K562 (cell line): Measurements from ENCODE around the gene COL4A6. TPM values are rescaled to one million over a fixed set of nuclear protein-coding genes. Genes with fewer than 3 reads are reported as not detected.
A peak's percentile ranks its signal among the peaks of the same experiment; 100 is the strongest.

Experiments
- ATAC-seq: fragments of 200-7000 bp; cut with Tn5 transposase; 3 replicates; pipeline ENCODE4 v1.9.1; 2020; ENCODE audit warnings: moderate library complexity
- Bru-seq: library from RNA; stranded (reverse); fragments of 400-500 nt; gene quantifications from one replicate; lab custom pipeline; 2021; lab: Mats Ljungman, UMichigan
- BruChase-seq, 2 experiments: library from RNA; stranded (reverse); fragments of 400-500 nt; gene quantifications; one replicate each; lab custom pipeline; 2021; lab: Mats Ljungman, UMichigan
- BruUV-seq: library from RNA; stranded (reverse); fragments of 400-500 nt; replicated peaks from 2 replicates; lab custom pipeline; 2021; lab: Mats Ljungman, UMichigan
- CTCF ChIA-PET: fragments of 300-600 bp; formaldehyde crosslinking; extraction: SDS; loops from one replicate; lab custom pipeline; 2021; ENCODE audit warnings: low intra/inter-chr PET ratio; lab: Yijun Ruan, JAX
- POLR2A ChIA-PET: fragments of 300-600, 350-650 bp; sonication (Branson Sonifier 250); formaldehyde crosslinking; extraction: SDS; loops from one replicate; lab custom pipeline; 2021; ENCODE audit warnings: antibody characterized with exemption, inconsistent platforms; lab: Yijun Ruan, JAX
- DNase-seq, 4 experiments: peaks; one replicate each; pipeline versions ENCODE4 v3.0.0 to v3.0.0-alpha.2; 2011 to 2018; ENCODE audit warnings: low spot score in 3 of 4, mixed read lengths in 3 of 4; ENCODE audit errors: extremely low read depth in 1 of 4
- FAIRE-seq: peaks from 2 replicates; lab custom pipeline; 2011; peaks lifted over from hg19 to GRCh38; lab: Jason Lieb, UNC
- H2AFZ ChIP-seq: 2 replicates; pipeline ENCODE4 v1.6.0; 2011; ENCODE audit warnings: low read depth, low read length, control low read depth, inconsistent platforms
- H3K27ac ChIP-seq: fragments of 200-600 bp; 3 replicates; pipeline ENCODE4 v1.8.0; 2011; ENCODE audit warnings: low read depth, mild to moderate bottlenecking, control low read depth, inconsistent platforms, low read length, moderate library complexity, mixed read lengths; ENCODE audit errors: extremely low read depth
- H3K27me3 ChIP-seq, 2 experiments: fragments of 300-600 bp in 1 of 2; 2 replicates in 1 of 2; 3 replicates in 1 of 2; pipeline versions ENCODE4 v1.6.0 to v1.8.0; 2011; ENCODE audit warnings: inconsistent platforms in 2 of 2, low read length in 2 of 2, mild to moderate bottlenecking in 1 of 2, mixed read lengths in 1 of 2, moderate library complexity in 1 of 2; ENCODE audit not compliant: control insufficient read depth in 2 of 2, insufficient read depth in 2 of 2
- H3K36me3 ChIP-seq: fragments of 300-600 bp; 3 replicates; pipeline ENCODE4 v1.8.0; 2011; ENCODE audit warnings: mild to moderate bottlenecking, low read length, inconsistent platforms; ENCODE audit not compliant: control insufficient read depth, insufficient read depth
- H3K4me1 ChIP-seq, 2 experiments: fragments of 200-600 bp in 1 of 2; replicated peaks in 1 of 2; 2 replicates in 1 of 2; 3 replicates in 1 of 2; pipeline versions ENCODE4 v1.5.1 to v1.8.0; 2011; ENCODE audit warnings: inconsistent platforms in 2 of 2, low read length in 2 of 2, mild to moderate bottlenecking in 1 of 2, mixed read lengths in 1 of 2, moderate library complexity in 1 of 2; ENCODE audit not compliant: control insufficient read depth in 2 of 2, insufficient read depth in 2 of 2
- H3K4me2 ChIP-seq: 2 replicates; pipeline ENCODE4 v1.6.1; 2011; ENCODE audit warnings: low read length, control low read depth, inconsistent platforms, mixed read lengths; ENCODE audit not compliant: insufficient read depth
- H3K4me3 ChIP-seq: fragments of 200-600 bp; sonication (generic), shearing (Covaris generic); 2 replicates; pipeline ENCODE4 v1.5.1; 2016; ENCODE audit warnings: control low read depth, inconsistent platforms
- H3K79me2 ChIP-seq: fragments of 200-600 bp; 3 replicates; pipeline ENCODE4 v1.8.0; 2011; ENCODE audit warnings: low read length, inconsistent platforms; ENCODE audit not compliant: control insufficient read depth, insufficient read depth
- H3K9ac ChIP-seq, 2 experiments: 2 replicates each; pipeline versions ENCODE4 v1.6.0 to v1.6.1; 2011; ENCODE audit warnings: low read depth in 2 of 2, low read length in 2 of 2, control low read depth in 1 of 2, inconsistent platforms in 1 of 2, mild to moderate bottlenecking in 1 of 2, mixed read lengths in 1 of 2; ENCODE audit not compliant: insufficient read depth in 1 of 2
- H3K9me1 ChIP-seq: one replicate; pipeline ENCODE4 v1.6.0; 2011; ENCODE audit warnings: inconsistent platforms, mild to moderate bottlenecking, low read length, moderate library complexity; ENCODE audit not compliant: control insufficient read depth, insufficient read depth
- H3K9me3 ChIP-seq: replicated peaks from 2 replicates; pipeline ENCODE4 v1.5.1; 2011; ENCODE audit warnings: low read depth, low read length, inconsistent platforms; ENCODE audit not compliant: control insufficient read depth, insufficient read depth
- H4K20me1 ChIP-seq: replicated peaks from 2 replicates; pipeline ENCODE4 v1.6.1; 2011; ENCODE audit warnings: low read length, inconsistent platforms, mixed read lengths; ENCODE audit not compliant: control insufficient read depth, insufficient read depth
- KDM5B ChIP-seq: fragments of 200-600 bp; sonication (generic); IDR thresholded peaks from 2 replicates; pipeline ENCODE4 v1.6.1; 2012; ENCODE audit warnings: low read depth, mild to moderate bottlenecking, moderate library complexity, low read length, control low read depth, inconsistent platforms; ENCODE audit not compliant: insufficient replicate concordance
- KLF16 ChIP-seq: IDR thresholded peaks from 2 replicates; pipeline ENCODE4 v1.6.1; 2016; ENCODE audit warnings: antibody characterized with exemption
- PKNOX1 ChIP-seq: fragments of 450-650 bp; IDR thresholded peaks from 2 replicates; pipeline ENCODE4 v1.6.1; 2016
- RBM22 ChIP-seq: fragments of 200-400 bp; formaldehyde crosslinking; IDR thresholded peaks from 2 replicates; pipeline ENCODE4 v1.6.1; 2018; ENCODE audit warnings: low read length, low read depth; ENCODE audit not compliant: poor library complexity, severe bottlenecking
- SMAD2 ChIP-seq: fragments of 150-350 bp; IDR thresholded peaks from 2 replicates; pipeline ENCODE4 v1.6.1; 2014; ENCODE audit warnings: low read depth, mild to moderate bottlenecking, low read length
- SPI1 ChIP-seq: IDR thresholded peaks from 2 replicates; pipeline ENCODE4 v1.6.1; 2011; ENCODE audit warnings: low read depth, low read length, control low read depth, borderline replicate concordance
- SRSF9 ChIP-seq: fragments of 200-400 bp; formaldehyde crosslinking; IDR thresholded peaks from 2 replicates; pipeline ENCODE4 v1.6.1; 2017; ENCODE audit warnings: low read depth, low read length, borderline replicate concordance
- UBTF ChIP-seq, 2 experiments: IDR thresholded peaks; 2 replicates each; pipeline ENCODE4 v1.6.1; 2012; ENCODE audit warnings: improper control_type of control experiment in 2 of 2, low read depth in 2 of 2, low read length in 2 of 2, borderline replicate concordance in 1 of 2
- ZNF717 ChIP-seq: fragments of 250-450 bp; sonication (Bioruptor Pico); IDR thresholded peaks from 2 replicates; pipeline ENCODE4 v1.5.0; 2021
- ZNF780A ChIP-seq: fragments of 250-450 bp; sonication (Bioruptor Pico); IDR thresholded peaks from 2 replicates; pipeline ENCODE4 v1.5.0; 2021; ENCODE audit warnings: mild to moderate bottlenecking
- WGBS: fragments of 100-300 bp; shearing (Covaris generic); methylation state at CpG from one replicate; pipeline ENCODE4 v1.1.6; 2016; ENCODE audit warnings: low coverage, mixed read lengths; ENCODE audit not compliant: insufficient coverage; ENCODE audit errors: missing lambda C conversion rate; 5-methylcytosine and 5-hydroxymethylcytosine counted together
- in situ Hi-C: fragments of 300-500 bp; cut with MboI; formaldehyde crosslinking; loops from 4 replicates; pipeline ENCODE4 v1.15.0; 2018; ENCODE audit warnings: inconsistent platforms, mixed read lengths
- intact Hi-C: fragments of 100-400 bp; cut with micrococcal nuclease; formaldehyde crosslinking; loops from 2 replicates; pipeline ENCODE4 v1.14.2; 2022
- long read RNA-seq, 3 experiments: library from polyadenylated mRNA in 2 of 3; library from RNA in 1 of 3; unstranded in 2 of 3; stranded (forward) in 1 of 3; transcript quantifications; one replicate each; pipeline ENCODE4 v2.0.0, GENCODE V29; 2019 to 2022
- polyA minus RNA-seq, 3 experiments: library from RNA; depleted of rRNA, polyadenylated mRNA; stranded (reverse); fragments of >200 nt; gene quantifications; 2 replicates each; pipeline ENCODE4 v1.2.3, GENCODE V29; 2011
- polyA plus RNA-seq, 8 experiments: library from polyadenylated mRNA; depleted of rRNA in 4 of 8; stranded (reverse) in 5 of 8; unstranded in 3 of 8; fragments of >200 nt; fragmentation: Nextera tagmentation in 2 of 8; fragmentation: Illumina TruSeq in 1 of 8; extraction: Ambion mirVana in 2 of 8; extraction: Trizol in 1 of 8; gene quantifications; 2 replicates each; pipeline versions ENCODE4 v1.2.1 to v1.2.3, GENCODE V29; 2011 to 2014; ENCODE audit warnings: inconsistent platforms in 1 of 8, missing spikeins in 1 of 8
- total RNA-seq, 7 experiments: library from RNA; depleted of rRNA in 6 of 7; stranded (reverse); fragments of >200 nt in 6 of 7; fragmentation: Illumina TruSeq in 2 of 7; extraction: Trizol in 2 of 7; gene quantifications; 2 replicates each; pipeline versions ENCODE4 v1.2.1 to v1.2.3, GENCODE V29; 2011 to 2021; ENCODE audit warnings: low replicate concordance in 1 of 7
- TF ChIP-seq, protein P1 (sequence below): sonication (generic); formaldehyde crosslinking; IDR thresholded peaks from 2 replicates; pipeline ENCODE4 v1.4.0; 2020; ENCODE audit warnings: mild to moderate bottlenecking, missing genetic modification reagents

Gene COL4A6
- 0.09 TPM in 1 of 2 replicates, not detected in the other for total RNA-seq (2011; cell fraction: chromatin; rRNA removed; ENCODE audit: low replicate concordance)
- total RNA-seq (2011; cell fraction: nucleolus; rRNA removed), result not detected in 2 replicates
- not detected in 2 replicates for total RNA-seq (2011; cell fraction: nucleoplasm; rRNA removed)
- total RNA-seq (2014; rRNA removed) (0.05 TPM in 1 of 2 replicates, not detected in the other), total RNA-seq (2014; rRNA removed; fragmentation: Illumina TruSeq; extraction: Trizol) (not detected in 2 replicates), total RNA-seq (2015; rRNA removed; fragmentation: Illumina TruSeq; extraction: Trizol) (not detected in 2 replicates), total RNA-seq (2021) (0.02 and 0.09 TPM in 2 replicates), polyA plus RNA-seq (2011; rRNA removed) (not detected in 2 replicates), polyA plus RNA-seq (2014; fragmentation: Illumina TruSeq; extraction: Trizol) (not detected in 2 replicates), polyA plus RNA-seq (2014; fragmentation: Nextera tagmentation; extraction: Ambion mirVana) (not detected), polyA plus RNA-seq (2014; rRNA removed) (not detected in 2 replicates), polyA minus RNA-seq (2011; rRNA and poly(A)+ RNA removed) (not detected in 2 replicates), Bru-seq, nascent RNA (percentile 9 among the genes with signal in this experiment), BruChase-seq, experiment 1, labeled RNA remaining after a 2-hour chase (percentile 5 among the genes with signal in this experiment), BruChase-seq, experiment 2, labeled RNA remaining after a 6-hour chase (percentile 8 among the genes with signal in this experiment)
- 0.01 TPM in 1 of 2 replicates, not detected in the other for polyA plus RNA-seq (2011; cell fraction: cytosol; rRNA removed)
- 0.03 and 0.10 TPM in 2 replicates for polyA plus RNA-seq (2011; cell fraction: nucleus; rRNA removed)
- 0.03 and 0.05 TPM in 2 replicates for polyA plus RNA-seq (2012)
- 0.57 and 0.73 TPM in 2 replicates for polyA minus RNA-seq (2011; cell fraction: cytosol; rRNA and poly(A)+ RNA removed)
- under 0.01 and 0.13 TPM in 2 replicates for polyA minus RNA-seq (2011; cell fraction: nucleus; rRNA and poly(A)+ RNA removed)
- long read RNA-seq, experiment 1, result 0 reads
- long read RNA-seq, experiment 2, result 0 reads
- long read RNA-seq, experiment 3, result 0 reads

GRCh38 chrX:108438110-108438623, at the start of gene COL4A6:
Gene COL4A6, minus strand, starts transcription at chrX:108438422. Its CDS starts 226 bp downstream, at chrX:108438196.
- Histone ChIP-seq H3K9ac (peak within 1 kb of the TSS in 1 of 2 experiments; percentile 13; a peak in 1 of 4 replicates), H3K4me2 (peak within 1 kb of the TSS; percentile 32; the same call in 1 of the 2 replicates)
- in situ Hi-C loops, result no loop called here
- TF ChIP-seq UBTF (IDR thresholded peaks at IDR 0.05; ENCODE audit: borderline replicate concordance in 1 of 2, low read depth in 2 of 2, low read length in 2 of 2), result no peak
- no peak for TF ChIP-seq KDM5B
- TF ChIP-seq RBM22, result no peak
- no peak for TF ChIP-seq ZNF717
- no peak for TF ChIP-seq SMAD2
- TF ChIP-seq PKNOX1, result peak; percentile 93
- no peak for TF ChIP-seq KLF16
- TF ChIP-seq, protein P1, sequence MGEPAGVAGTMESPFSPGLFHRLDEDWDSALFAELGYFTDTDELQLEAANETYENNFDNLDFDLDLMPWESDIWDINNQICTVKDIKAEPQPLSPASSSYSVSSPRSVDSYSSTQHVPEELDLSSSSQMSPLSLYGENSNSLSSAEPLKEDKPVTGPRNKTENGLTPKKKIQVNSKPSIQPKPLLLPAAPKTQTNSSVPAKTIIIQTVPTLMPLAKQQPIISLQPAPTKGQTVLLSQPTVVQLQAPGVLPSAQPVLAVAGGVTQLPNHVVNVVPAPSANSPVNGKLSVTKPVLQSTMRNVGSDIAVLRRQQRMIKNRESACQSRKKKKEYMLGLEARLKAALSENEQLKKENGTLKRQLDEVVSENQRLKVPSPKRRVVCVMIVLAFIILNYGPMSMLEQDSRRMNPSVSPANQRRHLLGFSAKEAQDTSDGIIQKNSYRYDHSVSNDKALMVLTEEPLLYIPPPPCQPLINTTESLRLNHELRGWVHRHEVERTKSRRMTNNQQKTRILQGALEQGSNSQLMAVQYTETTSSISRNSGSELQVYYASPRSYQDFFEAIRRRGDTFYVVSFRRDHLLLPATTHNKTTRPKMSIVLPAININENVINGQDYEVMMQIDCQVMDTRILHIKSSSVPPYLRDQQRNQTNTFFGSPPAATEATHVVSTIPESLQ (CRISPR knock-in tag), result no peak
- no peak for TF ChIP-seq ZNF780A (CRISPR knock-in tag)
- TF ChIP-seq SPI1, result no peak
- TF ChIP-seq SRSF9, result no peak

More at GRCh38 chrX:108438110-108438623, at the start of gene COL4A6:
- ChIA-PET POLR2A (interaction anchor here (0.6 kb wide), 1 partner anchor 15 kb away, joined by 3 read pairs; no protein-coding TSS in a partner anchor), CTCF (no interaction called here)
- DNase-seq, result peak; percentile 11 to 24 (median 14)
- peak; percentile 58 for ATAC-seq
- H3K27ac ChIP-seq, result no peak within 1 kb of the TSS
- no peak for FAIRE-seq
- intact Hi-C loops, result no loop called here
- no peaks in the 10 kb centered on the region for H3K9me1 ChIP-seq
- H3K4me1 ChIP-seq, result peaks cover 0 to 3% of the 10 kb centered on the region in 2 experiments; a peak in 3 of 5 replicates
- BruUV-seq, result no TSS peak
- H3K79me2 ChIP-seq, result no peaks in the 10 kb centered on the region
- H3K4me3 ChIP-seq, result no peak within 1 kb of the TSS
- no peaks in the 10 kb centered on the region for H3K36me3 ChIP-seq
- H3K9me3 ChIP-seq, result no peaks in the 10 kb centered on the region
- WGBS, result 9% methylated on average over 13 of the region's 16 CpGs
- peak within 1 kb of the TSS; percentile 93 for H2AFZ ChIP-seq
- no peaks in the 10 kb centered on the region for H4K20me1 ChIP-seq
- H3K27me3 ChIP-seq, result peaks cover 0 to 9% of the 10 kb centered on the region in 2 experiments; a peak in 2 of 5 replicates
